GM23248 (cell line): ENCODE data around the gene SLC6A4. TPM values are rescaled to one million over a fixed set of nuclear protein-coding genes. Genes with fewer than 3 reads are reported as not detected.

Experiments
- DNase-seq: peaks from one replicate; pipeline ENCODE4 v3.0.0-alpha.2; 2015
- H2AFZ ChIP-seq: fragments of 200-600 bp; sonication (generic); 2 replicates; pipeline ENCODE4 v1.6.1; 2016; ENCODE audit warnings: antibody characterized with exemption
- H3F3A ChIP-seq: fragments of 200-600 bp; sonication (generic); 2 replicates; pipeline ENCODE4 v1.6.1; 2016; ENCODE audit warnings: mild to moderate bottlenecking, antibody characterized with exemption, mixed run types; ENCODE audit not compliant: insufficient read depth
- H3K27ac ChIP-seq: fragments of 200-600 bp; sonication (generic); 2 replicates; pipeline ENCODE4 v1.5.1; 2016; ENCODE audit warnings: mild to moderate bottlenecking
- H3K27me3 ChIP-seq: fragments of 200-600 bp; sonication (generic); replicated peaks from 2 replicates; pipeline ENCODE4 v1.6.1; 2016; ENCODE audit warnings: mild to moderate bottlenecking; ENCODE audit not compliant: insufficient read depth
- H3K36me3 ChIP-seq: fragments of 200-600 bp; sonication (generic); 2 replicates; pipeline ENCODE4 v1.6.1; 2016; ENCODE audit warnings: low read depth, mild to moderate bottlenecking
- H3K4me1 ChIP-seq: fragments of 200-600 bp; sonication (generic); 2 replicates; pipeline ENCODE4 v1.6.1; 2016; ENCODE audit warnings: mild to moderate bottlenecking; ENCODE audit not compliant: insufficient read depth
- H3K4me2 ChIP-seq: fragments of 200-600 bp; sonication (generic); one replicate; pipeline ENCODE4 v1.6.1; 2016; ENCODE audit warnings: mild to moderate bottlenecking; ENCODE audit not compliant: unreplicated experiment
- H3K4me3 ChIP-seq: fragments of 200-600 bp; sonication (generic); 2 replicates; pipeline ENCODE4 v1.5.1; 2016; ENCODE audit warnings: mild to moderate bottlenecking
- H3K79me2 ChIP-seq: fragments of 200-600 bp; sonication (generic); 2 replicates; pipeline ENCODE4 v1.6.1; 2016; ENCODE audit warnings: mild to moderate bottlenecking; ENCODE audit not compliant: insufficient read depth
- H3K9ac ChIP-seq: fragments of 200-600 bp; sonication (generic); 2 replicates; pipeline ENCODE4 v1.6.1; 2016; ENCODE audit warnings: mild to moderate bottlenecking
- H3K9me2 ChIP-seq: fragments of 200-600 bp; sonication (generic); 2 replicates; pipeline ENCODE4 v1.6.1; 2016; ENCODE audit warnings: mixed run types, mild to moderate bottlenecking, moderate library complexity; ENCODE audit not compliant: insufficient read depth
- H3K9me3 ChIP-seq: fragments of 200-600 bp; sonication (generic); one replicate; pipeline ENCODE4 v1.6.1; 2017; ENCODE audit warnings: low read depth
- H4K20me1 ChIP-seq: fragments of 200-600 bp; sonication (generic); 2 replicates; pipeline ENCODE4 v1.6.0; 2016; ENCODE audit not compliant: insufficient read depth
- EZH2 ChIP-seq: fragments of 200-600 bp; sonication (generic); IDR thresholded peaks from 2 replicates; pipeline ENCODE4 v1.6.1; 2018; ENCODE audit warnings: antibody characterized with exemption, mild to moderate bottlenecking; ENCODE audit not compliant: insufficient read depth, poor library complexity, severe bottlenecking
- EZH2phosphoT487 ChIP-seq: fragments of 200-600 bp; sonication (generic); IDR thresholded peaks from 2 replicates; pipeline ENCODE4 v1.6.1; 2018; ENCODE audit warnings: antibody characterized with exemption, moderate library complexity, mild to moderate bottlenecking, low read depth; ENCODE audit not compliant: insufficient read depth
- WGBS, 2 experiments: methylation state at CpG; one replicate each; pipeline ENCODE4 v1.1.6; 2015 to 2017; ENCODE audit warnings: low lambda C conversion rate in 2 of 2, low coverage in 1 of 2; ENCODE audit errors: missing lambda C conversion rate in 2 of 2; 5-methylcytosine and 5-hydroxymethylcytosine counted together
- in situ Hi-C: fragments of 300-500 bp; cut with MboI; formaldehyde crosslinking; loops from 2 replicates; pipeline ENCODE4 v1.15.0; 2020
- polyA plus RNA-seq: library from polyadenylated mRNA; unstranded; fragments of >200 nt; fragmentation: Nextera tagmentation; extraction: Ambion mirVana; gene quantifications from 2 replicates; pipeline ENCODE4 v1.2.1, GENCODE V29; 2016
- total RNA-seq: library from RNA; depleted of rRNA; stranded (reverse); fragments of >200 nt; shearing (Covaris generic); gene quantifications from 2 replicates; pipeline ENCODE4 v1.2.3, GENCODE V29; 2014

SLC6A4 gene
- total and polyA plus RNA-seq, 2 experiments from 2014 or later, result 0.03 TPM; not detected in 1

DNA sequence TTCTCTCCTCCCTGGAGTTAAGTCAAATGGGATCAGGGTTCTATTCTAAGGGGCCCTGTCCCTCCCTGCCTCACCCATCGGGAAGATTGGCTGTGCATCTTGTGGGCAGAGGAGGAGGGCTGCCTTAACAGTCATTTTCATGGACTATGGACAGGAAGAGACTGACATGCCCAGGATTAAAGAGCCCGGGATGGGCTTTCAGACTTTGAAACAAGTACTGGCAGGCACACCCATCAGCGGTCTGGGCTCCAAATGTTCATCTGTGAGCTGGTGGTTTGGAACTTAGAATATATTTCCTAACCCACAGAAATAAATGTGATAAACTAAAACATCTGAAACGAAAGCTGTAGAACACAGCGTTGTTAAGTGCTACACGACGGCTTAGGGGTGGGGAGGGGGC lies 6.5 kb downstream of the SLC6A4 start:
- Histone ChIP-seq H3K27me3 (peaks cover 12% of the 10 kb centered on the region; the same call in 1 of the 2 replicates), H3K4me1 (no peaks in the 10 kb centered on the region), H3K9ac (no peak overlapping the region), H4K20me1 (no peaks in the 10 kb centered on the region), H3K9me2 (no peaks in the 10 kb centered on the region), H3F3A (no peaks in the 10 kb centered on the region), H3K4me3 (peak overlapping the region; percentile 51), H2AFZ (no peak overlapping the region), H3K36me3 (no peaks in the 10 kb centered on the region), H3K4me2 (peak overlapping the region; percentile 60), H3K27ac (no peak overlapping the region), H3K79me2 (no peaks in the 10 kb centered on the region), H3K9me3 (no peaks in the 10 kb centered on the region)
- in situ Hi-C loops, result no loop called here
- peak; percentile 62 for DNase-seq
- 6 to 9% methylated on average over 7 of the region's 7 CpGs for WGBS, 2 experiments
- TF ChIP-seq EZH2phosphoT487, result no peak
- no peak for TF ChIP-seq EZH2

DNA sequence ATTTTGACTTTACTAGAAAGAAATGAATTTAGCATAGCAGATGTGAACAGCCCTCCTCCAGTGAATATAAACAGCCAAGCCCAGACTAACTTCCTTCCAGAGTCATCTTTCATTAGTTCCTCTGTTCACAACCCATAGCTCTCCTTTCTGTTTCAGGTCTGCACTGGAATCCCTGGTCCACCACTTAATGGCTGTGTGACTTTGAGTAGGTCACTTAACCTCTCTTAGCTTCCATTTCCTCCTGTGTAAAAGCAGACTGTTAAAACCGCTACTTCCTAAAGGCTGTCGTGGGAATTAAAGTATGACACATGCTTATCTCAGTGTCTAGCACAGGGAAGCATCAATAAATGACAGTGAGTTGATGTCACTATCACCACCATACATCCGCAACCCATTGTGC lies 7.5 kb downstream of the SLC6A4 start:
- no peaks in the 10 kb centered on the region for H3F3A ChIP-seq
- H3K27me3 ChIP-seq, result 0 out of 2 replicates have a peak, but pooled peaks cover 4% of the 10 kb centered on the region
- H3K4me1 ChIP-seq, result no peaks in the 10 kb centered on the region
- no peaks in the 10 kb centered on the region for H4K20me1 ChIP-seq
- H3K79me2 ChIP-seq, result no peaks in the 10 kb centered on the region
- H2AFZ ChIP-seq, result no peak overlapping the region
- no peaks in the 10 kb centered on the region for H3K36me3 ChIP-seq
- no peak for DNase-seq
- no peak overlapping the region for H3K4me2 ChIP-seq
- TF ChIP-seq EZH2, result no peak
- no peak for TF ChIP-seq EZH2phosphoT487
- H3K9ac ChIP-seq, result no peak overlapping the region
- WGBS, 2 experiments, result 98 to 100% methylated on average over 3 of the region's 3 CpGs
- H3K9me2 ChIP-seq, result no peaks in the 10 kb centered on the region
- H3K4me3 ChIP-seq, result no peak overlapping the region
- no peak overlapping the region for H3K27ac ChIP-seq
- no peaks in the 10 kb centered on the region for H3K9me3 ChIP-seq
- in situ Hi-C loops, result no loop called here

DNA sequence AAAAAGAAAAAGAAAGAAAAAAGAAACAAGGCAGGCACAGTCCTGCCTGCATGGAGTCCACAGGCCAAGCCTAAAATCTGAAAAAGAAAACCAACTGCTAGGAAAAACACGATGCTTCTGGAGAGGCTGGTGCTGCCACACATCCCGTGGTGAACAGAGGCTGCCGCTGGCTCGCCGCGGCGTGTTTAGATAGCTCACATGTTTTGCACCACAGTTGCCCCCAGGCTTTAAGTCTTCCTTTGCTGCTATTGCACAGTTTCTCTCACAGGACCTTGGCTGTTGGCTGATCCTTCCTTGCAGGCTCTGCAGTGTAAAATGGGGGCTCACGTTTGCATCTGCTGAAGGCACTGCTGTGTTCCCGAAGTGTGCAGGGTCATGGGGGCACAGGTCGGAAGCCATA lies 8.6 kb downstream of the SLC6A4 start:
- Histone ChIP-seq H3K4me3 (no peak overlapping the region), H3K9me3 (no peaks in the 10 kb centered on the region), H4K20me1 (no peaks in the 10 kb centered on the region), H3F3A (no peaks in the 10 kb centered on the region), H3K4me1 (no peaks in the 10 kb centered on the region), H3K36me3 (no peaks in the 10 kb centered on the region), H3K4me2 (no peak overlapping the region), H2AFZ (no peak overlapping the region), H3K27me3 (0 out of 2 replicates have a peak, but pooled peaks cover 4% of the 10 kb centered on the region), H3K9me2 (no peaks in the 10 kb centered on the region), H3K9ac (no peak overlapping the region), H3K27ac (no peak overlapping the region), H3K79me2 (no peaks in the 10 kb centered on the region)
- in situ Hi-C loops, result no loop called here
- DNase-seq, result no peak
- WGBS, 2 experiments, result 84 to 86% methylated on average over 10 of the region's 10 CpGs
- TF ChIP-seq EZH2 (no peak), EZH2phosphoT487 (no peak)

DNA sequence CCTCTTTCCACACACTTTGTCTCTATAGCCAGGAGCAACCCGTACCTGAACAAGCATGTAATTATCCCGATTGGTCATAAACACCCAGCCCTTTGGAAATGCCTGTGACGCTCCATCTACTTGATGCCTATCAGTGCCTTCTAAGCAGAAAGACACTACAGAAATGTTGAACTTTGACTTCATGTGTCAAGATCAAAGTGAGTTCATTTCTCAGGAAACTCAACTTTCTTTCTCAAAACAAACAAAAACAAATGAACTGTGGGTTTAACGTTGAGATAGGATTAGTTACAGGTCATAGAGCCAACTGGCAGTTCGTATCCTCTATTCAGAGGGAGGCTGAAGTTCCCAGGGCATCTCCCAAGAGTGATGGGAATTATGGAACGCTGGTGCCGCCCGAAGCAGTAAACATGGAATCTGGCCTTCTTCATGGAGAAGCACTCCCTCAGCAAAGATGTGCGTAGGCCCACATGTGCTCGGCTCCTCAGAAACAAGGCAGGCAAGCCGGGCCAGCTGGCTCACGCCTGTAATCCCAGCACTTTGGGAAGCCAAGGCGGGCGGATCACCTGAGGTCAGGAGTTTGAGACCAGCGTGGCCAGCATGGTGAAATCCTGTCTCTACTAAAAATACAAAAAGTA lies 9.5 kb downstream of the SLC6A4 start:
- Histone ChIP-seq H3K27ac (no peak overlapping the region), H3K9me3 (no peaks in the 10 kb centered on the region), H3F3A (no peaks in the 10 kb centered on the region), H3K4me3 (no peak overlapping the region), H4K20me1 (no peaks in the 10 kb centered on the region), H3K9me2 (no peaks in the 10 kb centered on the region), H3K79me2 (no peaks in the 10 kb centered on the region), H3K4me1 (no peaks in the 10 kb centered on the region), H3K9ac (no peak overlapping the region), H2AFZ (no peak overlapping the region), H3K27me3 (0 out of 2 replicates have a peak, but pooled peaks cover 4% of the 10 kb centered on the region), H3K4me2 (no peak overlapping the region), H3K36me3 (no peaks in the 10 kb centered on the region)
- in situ Hi-C loops, result no loop called here
- no peak for DNase-seq
- TF ChIP-seq EZH2, result no peak
- TF ChIP-seq EZH2phosphoT487, result no peak
- 76 to 79% methylated on average over 15 of the region's 15 CpGs for WGBS, 2 experiments
